ENCODE measurements around the gene ANXA2R.

DNA sequence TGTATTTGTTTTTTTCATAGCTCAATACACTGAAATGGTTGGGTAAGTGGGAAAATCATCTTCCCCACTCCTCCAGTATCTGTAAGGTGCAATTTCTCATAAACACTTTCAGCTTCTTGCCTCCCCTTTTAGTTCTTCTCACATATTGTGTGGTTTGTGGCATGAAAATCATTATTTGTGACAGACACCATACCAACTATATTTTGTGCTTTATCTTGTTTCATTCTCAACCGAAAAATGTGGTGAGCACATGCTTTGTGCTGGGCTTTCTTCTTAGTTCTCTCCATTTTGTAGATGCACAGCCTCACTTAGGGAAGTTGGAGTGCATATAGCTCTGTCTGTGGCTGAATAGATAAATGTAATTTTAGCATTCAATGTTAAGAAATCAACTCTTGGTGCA, 6.4 kb upstream of the ANXA2R start:
- TF ChIP-seq, protein P1, sequence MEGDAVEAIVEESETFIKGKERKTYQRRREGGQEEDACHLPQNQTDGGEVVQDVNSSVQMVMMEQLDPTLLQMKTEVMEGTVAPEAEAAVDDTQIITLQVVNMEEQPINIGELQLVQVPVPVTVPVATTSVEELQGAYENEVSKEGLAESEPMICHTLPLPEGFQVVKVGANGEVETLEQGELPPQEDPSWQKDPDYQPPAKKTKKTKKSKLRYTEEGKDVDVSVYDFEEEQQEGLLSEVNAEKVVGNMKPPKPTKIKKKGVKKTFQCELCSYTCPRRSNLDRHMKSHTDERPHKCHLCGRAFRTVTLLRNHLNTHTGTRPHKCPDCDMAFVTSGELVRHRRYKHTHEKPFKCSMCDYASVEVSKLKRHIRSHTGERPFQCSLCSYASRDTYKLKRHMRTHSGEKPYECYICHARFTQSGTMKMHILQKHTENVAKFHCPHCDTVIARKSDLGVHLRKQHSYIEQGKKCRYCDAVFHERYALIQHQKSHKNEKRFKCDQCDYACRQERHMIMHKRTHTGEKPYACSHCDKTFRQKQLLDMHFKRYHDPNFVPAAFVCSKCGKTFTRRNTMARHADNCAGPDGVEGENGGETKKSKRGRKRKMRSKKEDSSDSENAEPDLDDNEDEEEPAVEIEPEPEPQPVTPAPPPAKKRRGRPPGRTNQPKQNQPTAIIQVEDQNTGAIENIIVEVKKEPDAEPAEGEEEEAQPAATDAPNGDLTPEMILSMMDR (IDR thresholded peaks at IDR 0.05), result no peak
- TF ChIP-seq POLR2AphosphoS5 (IDR thresholded peaks at IDR 0.05; ENCODE audit: low read depth, low read length) (no peak), TCF7L2 (IDR thresholded peaks at IDR 0.05; ENCODE audit: low read depth, low read length) (no peak), SIN3A (IDR thresholded peaks at IDR 0.05; ENCODE audit: borderline replicate concordance, insufficient read depth, low read depth, low read length) (no peak)
- TF ChIP-seq, protein P2, sequence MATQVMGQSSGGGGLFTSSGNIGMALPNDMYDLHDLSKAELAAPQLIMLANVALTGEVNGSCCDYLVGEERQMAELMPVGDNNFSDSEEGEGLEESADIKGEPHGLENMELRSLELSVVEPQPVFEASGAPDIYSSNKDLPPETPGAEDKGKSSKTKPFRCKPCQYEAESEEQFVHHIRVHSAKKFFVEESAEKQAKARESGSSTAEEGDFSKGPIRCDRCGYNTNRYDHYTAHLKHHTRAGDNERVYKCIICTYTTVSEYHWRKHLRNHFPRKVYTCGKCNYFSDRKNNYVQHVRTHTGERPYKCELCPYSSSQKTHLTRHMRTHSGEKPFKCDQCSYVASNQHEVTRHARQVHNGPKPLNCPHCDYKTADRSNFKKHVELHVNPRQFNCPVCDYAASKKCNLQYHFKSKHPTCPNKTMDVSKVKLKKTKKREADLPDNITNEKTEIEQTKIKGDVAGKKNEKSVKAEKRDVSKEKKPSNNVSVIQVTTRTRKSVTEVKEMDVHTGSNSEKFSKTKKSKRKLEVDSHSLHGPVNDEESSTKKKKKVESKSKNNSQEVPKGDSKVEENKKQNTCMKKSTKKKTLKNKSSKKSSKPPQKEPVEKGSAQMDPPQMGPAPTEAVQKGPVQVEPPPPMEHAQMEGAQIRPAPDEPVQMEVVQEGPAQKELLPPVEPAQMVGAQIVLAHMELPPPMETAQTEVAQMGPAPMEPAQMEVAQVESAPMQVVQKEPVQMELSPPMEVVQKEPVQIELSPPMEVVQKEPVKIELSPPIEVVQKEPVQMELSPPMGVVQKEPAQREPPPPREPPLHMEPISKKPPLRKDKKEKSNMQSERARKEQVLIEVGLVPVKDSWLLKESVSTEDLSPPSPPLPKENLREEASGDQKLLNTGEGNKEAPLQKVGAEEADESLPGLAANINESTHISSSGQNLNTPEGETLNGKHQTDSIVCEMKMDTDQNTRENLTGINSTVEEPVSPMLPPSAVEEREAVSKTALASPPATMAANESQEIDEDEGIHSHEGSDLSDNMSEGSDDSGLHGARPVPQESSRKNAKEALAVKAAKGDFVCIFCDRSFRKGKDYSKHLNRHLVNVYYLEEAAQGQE (IDR thresholded peaks at IDR 0.05; ENCODE audit: insufficient read depth in 1 of 2, low read depth in 2 of 2, low read length in 1 of 2), result no peak

All from Panc1 (cell line).